Activated CD8-positive, alpha-beta memory T cell treated with anti-CD3 and anti-CD28 coated beads for 1 hour (primary cell): Measurements from ENCODE around the gene GPER1.

Experiments used
- DNase-seq, 2 donors: peaks; one replicate each; pipeline ENCODE4 v3.0.0-alpha.2; 2020; ENCODE audit warnings: low read depth in 1 of 2; ENCODE audit errors: extremely low read depth in 1 of 2

Gene GPER1

GRCh38 chr7:1086588-1087464, 1.1 kb upstream of the GPER1 start:
- DNase-seq, result peak; percentile 29 to 59

GRCh38 chr7:1087465-1087814, 473 bp upstream of the GPER1 start:
- DNase-seq, result no peak

- DNase-seq, result no peak
These were observed 2.3 kb downstream of the GPER1 start for GRCh38 chr7:1090236-1090635.

- DNase-seq, result no peak
These were observed 3.1 kb downstream of the GPER1 start for GRCh38 chr7:1090686-1091643.

- DNase-seq, result no peak
These were observed 3.7 kb downstream of the GPER1 start for GRCh38 chr7:1091644-1092027.

GRCh38 chr7:1092161-1092632, 4.3 kb downstream of the GPER1 start:
- no peak for DNase-seq

- no peak for DNase-seq
These were observed 5.0 kb downstream of the GPER1 start for GRCh38 chr7:1092806-1093501.

GRCh38 chr7:1093502-1093843, 5.6 kb downstream of the GPER1 start:
- no peak for DNase-seq

GRCh38 chr7:1093916-1094508, 6.1 kb downstream of the GPER1 start:
- no peak for DNase-seq

GRCh38 chr7:1094870-1095269, 7.0 kb downstream of the GPER1 start:
- DNase-seq, result no peak

GRCh38 chr7:1095621-1096155, 7.8 kb downstream of the GPER1 start:
- DNase-seq, result no peak

GRCh38 chr7:1096156-1097119, 8.5 kb downstream of the GPER1 start:
- DNase-seq, result no peak

- no peak for DNase-seq
These were observed 9.2 kb downstream of the GPER1 start for GRCh38 chr7:1097120-1097504.

GRCh38 chr7:1098243-1099153, 10.6 kb downstream of the GPER1 start:
- DNase-seq, result no peak

GRCh38 chr7:1099154-1099542, 11.2 kb downstream of the GPER1 start:
- DNase-seq, result no peak

GRCh38 chr7:1099637-1100036, 11.7 kb downstream of the GPER1 start:
- no peak for DNase-seq

- no peak for DNase-seq
These were observed 12.5 kb downstream of the GPER1 start for GRCh38 chr7:1100386-1100785.

GRCh38 chr7:1100834-1101562, 13.1 kb downstream of the GPER1 start:
- DNase-seq, result no peak
